NOMO-1 treated with dmso at 0.1 percent for 144 hours (cell line): ENCODE measurements around the gene TMEM209.
"Not testable (repeated sequence)": the region's sequence is repeated elsewhere in the genome, so short reads cannot be mapped to it uniquely, and the experiment has no call there.

ENCODE experiments used
- DNase-seq: peaks from one replicate; lab custom pipeline; 2025; ENCODE audit not compliant: unreplicated experiment; lab: John Stamatoyannopoulos, UW

The TMEM209 gene

DNA sequence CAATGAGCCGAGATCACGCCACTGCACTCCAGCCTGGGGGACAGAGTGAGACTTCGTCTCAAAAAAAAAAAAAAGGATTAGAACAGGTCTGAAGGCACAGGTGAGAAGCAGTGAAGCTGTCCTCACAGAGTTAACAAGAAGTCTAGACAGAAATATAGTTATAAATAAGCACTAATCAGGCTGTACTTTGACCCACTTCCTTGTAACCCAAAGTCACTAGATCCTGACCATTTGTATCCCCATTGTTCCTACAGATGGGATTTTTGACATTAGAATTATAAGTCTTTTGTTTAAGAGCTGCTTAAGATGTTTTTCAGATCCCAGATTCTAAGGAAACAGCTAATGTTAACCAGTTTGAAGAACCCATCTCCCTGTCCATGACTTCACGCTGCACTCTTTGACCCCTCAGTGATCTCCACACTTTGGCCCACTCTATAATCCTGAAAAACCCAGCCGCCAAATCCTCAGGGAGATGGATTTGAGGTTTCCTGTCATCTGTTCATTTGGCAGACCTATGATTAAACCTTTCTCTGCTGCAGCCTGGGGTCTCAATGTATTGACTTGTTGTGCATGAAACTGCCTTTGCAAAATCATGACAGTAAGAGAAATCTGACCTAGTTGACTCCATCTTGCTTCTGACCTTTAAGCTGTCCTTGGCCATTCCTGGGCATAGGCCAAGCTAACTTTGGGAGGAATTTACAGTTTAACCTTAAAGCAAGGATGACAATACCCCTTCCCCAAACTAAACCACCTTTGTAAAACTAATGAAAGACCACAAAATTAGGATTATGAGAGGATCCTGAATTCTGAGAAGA lies 13.8 kb upstream of the TMEM209 start:
- no peak for DNase-seq

DNA sequence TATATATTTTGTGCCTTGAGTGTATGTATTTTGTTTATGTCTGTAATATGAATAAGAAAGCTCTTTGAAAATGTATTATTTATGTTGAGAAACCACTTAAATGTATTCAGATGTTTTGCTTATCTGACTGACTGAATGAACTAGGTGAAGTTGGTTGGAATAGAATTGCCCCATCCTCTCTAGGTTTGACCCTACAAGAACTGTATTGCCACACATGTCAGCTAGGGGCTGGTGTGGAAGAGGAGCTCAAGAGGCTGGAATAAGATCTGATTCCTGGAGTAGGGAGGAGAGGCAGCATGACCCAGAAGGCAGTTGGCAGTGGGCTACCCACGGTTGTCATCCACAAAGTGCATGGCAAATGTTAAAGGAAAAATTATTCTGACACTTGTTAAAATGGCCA lies 11.5 kb upstream of the TMEM209 start:
- no peak for DNase-seq

DNA sequence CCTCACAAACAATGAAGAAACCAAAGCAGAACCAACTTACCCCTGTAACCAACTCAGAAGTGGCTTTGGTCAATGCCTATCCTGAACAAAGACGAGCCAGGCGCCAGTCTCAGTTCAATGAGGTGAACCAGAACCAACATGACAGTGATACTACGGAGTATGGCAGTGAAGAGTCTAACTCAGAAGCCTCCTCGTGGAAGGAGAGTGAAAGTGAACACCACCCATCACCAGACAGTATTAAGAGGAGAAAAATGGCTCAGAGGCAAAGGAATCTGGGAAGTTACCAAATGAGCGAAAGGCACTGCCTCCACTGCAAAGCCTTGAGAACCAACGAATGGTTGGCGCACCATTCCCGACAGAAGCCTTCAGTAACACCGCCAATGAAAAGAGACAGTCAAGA lies 10.8 kb upstream of the TMEM209 start:
- no peak for DNase-seq

DNA sequence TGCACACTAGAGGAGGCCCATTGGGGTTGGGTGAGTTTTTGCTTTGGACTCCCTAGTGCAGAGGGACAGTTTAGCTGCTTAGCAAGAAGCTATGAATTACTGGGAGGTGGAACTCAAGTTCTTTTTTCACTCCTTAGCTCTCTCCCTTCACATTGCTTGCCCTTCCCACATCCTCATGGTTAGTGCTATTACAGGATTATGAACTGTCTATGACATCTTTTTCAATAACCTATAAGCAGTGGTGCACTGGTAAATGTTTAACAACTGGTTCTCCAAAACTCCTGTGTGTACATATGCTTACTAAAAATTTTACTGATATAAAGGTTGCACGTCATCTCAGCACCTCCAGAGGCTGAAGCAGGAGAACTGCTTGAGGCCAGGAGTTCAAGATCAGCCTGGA lies 8.6 kb upstream of the TMEM209 start:
- no peak for DNase-seq

DNA sequence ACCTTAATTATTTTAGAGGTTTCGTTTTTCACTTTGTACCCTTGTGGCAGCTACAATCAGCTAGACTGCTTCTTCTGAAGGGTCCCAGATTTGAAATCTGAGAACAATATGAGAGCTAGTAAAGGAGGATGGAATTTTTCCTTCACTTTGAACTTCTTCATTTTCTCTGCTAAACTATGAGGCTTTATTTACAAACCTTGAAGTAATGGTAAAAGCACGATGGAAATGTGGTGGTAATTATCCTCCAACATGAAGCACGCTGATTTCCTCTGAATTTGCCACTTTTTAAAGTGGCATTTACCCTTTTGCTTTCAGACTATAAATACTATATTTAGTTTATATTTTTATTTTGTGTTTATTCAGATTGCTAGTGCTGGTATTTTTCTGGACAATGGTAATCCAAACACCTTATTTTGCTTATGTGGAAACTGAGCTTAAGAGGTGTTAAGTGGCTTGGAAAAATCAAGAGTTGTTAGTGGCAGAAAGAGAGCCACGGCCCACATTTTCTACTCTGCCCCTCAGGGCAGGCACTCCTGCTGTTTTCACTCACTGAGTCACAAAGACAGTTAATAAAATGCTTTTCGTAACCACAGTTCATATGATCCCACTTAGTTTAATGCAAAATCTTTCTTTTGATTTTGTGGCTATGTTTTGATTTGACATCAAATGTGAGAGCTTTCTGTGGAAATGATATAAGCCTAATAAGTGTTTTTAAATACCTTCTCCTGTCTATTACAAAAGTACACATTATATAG lies 5.2 kb upstream of the TMEM209 start:
- DNase-seq: no peak

DNA sequence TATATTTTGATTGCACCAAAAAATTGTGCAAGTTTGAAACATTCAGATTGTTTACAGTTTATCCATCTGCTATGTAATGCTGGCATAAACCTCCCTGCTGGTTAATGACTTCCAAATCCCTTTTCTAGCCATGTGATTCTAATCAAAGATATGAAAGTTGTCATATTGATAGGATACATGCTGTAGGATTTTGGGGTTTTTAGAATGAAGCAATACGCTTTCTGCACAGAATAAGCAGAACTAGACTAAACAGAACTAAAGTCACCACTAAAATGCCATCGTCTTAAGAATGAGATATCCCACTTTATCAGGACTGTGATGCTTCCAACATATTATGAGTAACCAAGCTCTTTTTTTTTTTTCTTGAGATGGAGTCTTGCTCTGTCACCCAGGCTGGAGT lies 3.3 kb upstream of the TMEM209 start:
- no peak for DNase-seq

DNA sequence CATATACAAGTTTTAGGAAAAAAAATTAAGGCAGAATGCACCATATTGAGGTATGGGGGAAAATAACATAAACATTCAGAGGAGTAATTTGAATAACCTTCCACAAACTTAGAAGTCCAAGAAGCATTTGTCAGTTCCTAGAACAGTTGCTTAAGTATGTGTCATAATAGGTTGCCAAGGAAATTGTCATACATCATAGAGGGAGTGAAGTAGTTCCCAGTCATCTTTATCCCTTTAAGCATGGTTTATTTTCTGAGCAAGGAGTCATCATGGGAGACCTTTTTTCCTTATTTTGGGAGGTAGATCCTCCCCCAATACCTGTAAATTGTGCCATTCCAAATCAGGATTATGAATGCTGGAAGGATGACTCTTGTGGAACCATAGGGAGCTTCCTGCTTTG lies 2.4 kb upstream of the TMEM209 start, which contains the start of gene SSMEM1:
SSMEM1 (plus strand) TSS at position 219 of the 400 bp plus-strand sequence; CDS start at position 270, 51 bp downstream.
- DNase-seq: no peak

DNA sequence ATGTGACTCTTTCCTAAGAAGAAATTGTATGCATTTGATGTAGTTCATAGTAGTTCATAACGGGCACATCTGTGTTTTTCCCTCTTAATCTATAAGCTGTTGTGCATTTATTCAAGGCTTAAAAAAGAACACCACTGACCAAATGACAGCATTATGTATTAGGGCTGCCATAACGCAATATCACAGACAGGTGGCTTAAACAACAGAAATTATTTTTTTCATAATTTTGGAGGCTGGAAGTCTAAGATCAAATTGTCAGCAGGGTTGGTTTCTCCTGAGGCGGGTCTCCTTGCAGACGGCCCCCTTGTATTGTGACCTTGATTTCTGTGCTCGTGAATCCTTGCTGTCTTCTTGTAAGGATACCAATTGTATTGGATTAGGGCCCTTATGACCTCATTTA lies 1.8 kb upstream of the TMEM209 start:
- no peak for DNase-seq

DNA sequence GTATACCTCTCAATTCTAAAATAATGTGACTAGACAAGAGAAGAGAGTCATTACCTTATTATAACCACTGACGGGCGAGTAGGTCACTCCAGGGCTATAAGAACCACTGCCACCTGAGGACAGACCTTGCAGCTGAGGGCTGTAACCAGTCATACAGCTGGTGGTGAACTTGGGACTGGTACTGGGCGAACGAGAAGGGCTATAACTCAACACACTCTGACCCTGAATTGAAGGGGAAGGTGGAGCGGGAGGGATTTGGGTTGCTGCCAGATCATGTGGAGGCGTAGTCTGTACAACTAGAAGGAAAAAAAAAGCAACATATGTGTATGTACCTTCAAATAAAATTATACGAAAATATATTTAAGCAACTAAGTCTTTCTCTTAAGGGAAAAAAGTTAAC lies 3.4 kb downstream of the TMEM209 start:
- no peak for DNase-seq

DNA sequence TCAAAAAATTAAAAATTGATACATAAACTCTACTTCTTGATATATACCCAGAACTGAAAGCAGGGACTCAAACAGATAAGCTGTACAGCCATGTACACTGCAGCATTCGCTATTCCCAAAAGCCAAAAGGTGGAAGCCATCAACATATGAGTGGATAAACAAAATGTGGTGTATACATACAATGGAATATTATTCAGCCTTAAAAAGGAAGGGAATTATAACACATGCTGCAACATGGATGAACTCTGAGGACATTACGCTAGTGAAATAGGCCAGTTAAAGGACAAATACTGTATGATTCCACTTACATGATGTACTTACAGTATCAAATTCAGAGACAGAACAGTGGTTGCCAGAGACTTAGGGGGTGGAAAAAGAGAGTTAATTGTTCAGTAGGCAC lies 8.1 kb downstream of the TMEM209 start:
- no peak for DNase-seq

DNA sequence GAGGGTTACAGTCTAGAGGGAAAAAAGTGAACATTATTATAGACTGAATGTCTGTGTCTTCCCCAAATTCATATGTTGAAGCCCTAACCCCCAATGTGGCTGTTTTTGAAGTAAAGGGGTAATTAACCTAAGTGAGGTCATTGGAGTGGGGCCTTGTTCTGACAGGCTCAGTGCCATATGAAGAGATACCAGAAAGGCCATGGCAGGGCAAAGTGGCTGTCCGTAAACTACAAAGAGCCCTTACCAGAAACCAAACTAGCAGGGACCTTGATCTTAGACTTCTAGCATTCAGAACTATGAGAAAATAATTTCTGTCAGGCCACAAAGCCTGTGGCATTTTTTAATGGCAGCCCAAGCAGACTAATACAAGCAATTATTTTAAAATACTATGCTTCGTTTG lies 8.7 kb downstream of the TMEM209 start:
- DNase-seq: no peak

DNA sequence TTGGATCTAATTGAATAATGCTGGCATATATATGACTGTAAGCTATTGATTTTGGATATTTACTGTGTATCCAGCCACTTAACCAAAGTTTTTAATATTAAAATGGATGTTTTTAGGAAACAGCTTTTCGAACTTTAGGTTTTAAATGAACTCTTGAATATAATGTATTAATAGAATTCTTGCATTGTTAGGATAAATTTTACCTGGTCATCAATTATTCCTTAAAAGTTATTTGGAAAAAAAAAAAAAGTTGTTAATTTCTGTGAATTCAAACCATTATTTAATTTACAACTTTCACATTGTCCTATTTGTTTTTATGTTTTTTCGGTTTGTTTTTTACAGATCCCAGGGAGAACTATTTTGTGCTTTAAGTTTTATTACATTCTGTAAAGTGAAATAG lies 9.8 kb downstream of the TMEM209 start:
- DNase-seq: no peak

DNA sequence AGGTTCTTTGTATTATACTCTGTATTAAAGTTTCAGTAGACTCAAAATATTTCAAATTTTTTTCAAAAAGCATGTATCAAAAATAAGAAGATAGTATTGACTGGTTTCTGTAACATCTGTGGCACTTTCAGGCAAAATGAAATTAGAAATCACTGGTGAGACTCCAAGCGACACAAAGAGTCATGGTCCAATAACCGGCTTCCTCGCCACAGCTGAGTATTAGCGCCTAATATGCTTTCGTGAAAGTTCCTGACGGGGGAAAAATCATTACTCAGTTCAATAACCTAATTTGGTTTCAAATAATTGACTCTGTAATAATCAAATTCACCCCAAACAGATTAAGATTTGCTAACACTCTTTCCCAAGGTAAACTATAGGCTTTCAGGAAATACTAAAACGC lies 13.4 kb downstream of the TMEM209 start:
- DNase-seq: no peak

DNA sequence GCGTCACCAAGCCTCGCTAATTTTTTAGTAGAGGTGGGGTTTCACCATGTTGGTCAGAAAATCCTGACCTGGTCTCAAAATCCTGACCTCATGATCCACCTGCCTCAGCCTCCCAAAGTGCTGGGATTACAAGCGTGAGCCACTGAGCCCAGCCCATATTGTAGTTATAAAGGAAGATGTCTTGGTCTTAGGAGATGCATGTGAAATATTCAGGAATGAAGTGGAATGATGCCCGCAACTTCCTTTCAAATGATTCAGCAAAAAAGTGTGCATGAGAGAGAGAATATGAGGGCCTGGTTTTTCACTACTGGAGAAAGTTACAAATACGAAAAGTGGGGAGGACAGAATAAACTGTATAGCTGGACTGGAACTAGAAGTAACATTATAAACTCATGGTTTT lies 15.9 kb downstream of the TMEM209 start:
- no peak for DNase-seq

DNA sequence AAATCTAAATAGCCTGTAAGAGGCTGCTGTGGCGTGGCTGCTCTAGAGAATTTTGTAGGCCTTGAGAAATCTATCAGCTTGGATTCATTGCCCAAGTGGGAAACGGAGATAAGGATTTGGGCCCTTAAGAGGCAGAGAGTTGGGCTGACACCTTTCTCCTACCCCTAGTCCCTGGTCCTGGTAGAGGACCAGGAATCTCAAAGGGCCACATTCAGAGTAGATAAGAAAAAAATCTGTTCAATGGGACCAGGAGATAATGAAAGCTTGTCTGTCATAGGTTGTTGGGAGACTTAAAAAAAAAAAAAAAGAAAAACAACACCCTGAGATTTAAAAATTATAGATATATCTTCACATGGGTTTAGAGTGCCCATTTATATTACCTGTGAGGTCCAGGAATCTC lies 17.8 kb downstream of the TMEM209 start:
- no peak for DNase-seq

DNA sequence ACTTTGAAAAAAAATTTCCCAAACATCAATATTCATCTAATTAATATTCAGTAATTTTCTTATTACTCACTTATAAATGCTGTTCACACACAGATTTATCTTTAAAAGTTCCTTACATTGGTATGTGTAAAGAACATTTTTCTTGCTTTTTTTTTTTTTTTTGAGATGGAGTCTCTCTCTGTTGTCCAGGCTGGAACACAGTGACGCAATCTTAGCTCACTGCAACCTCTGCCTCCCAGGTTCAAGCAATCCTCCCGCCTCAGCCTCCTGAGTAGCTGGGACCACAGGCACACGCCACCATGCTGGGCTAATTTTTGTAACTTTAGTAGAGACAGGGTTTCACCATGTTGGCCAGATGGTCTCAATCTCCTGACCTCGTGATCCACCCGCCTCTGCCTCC lies 20.9 kb downstream of the TMEM209 start:
- DNase-seq: not testable (repeated sequence)

DNA sequence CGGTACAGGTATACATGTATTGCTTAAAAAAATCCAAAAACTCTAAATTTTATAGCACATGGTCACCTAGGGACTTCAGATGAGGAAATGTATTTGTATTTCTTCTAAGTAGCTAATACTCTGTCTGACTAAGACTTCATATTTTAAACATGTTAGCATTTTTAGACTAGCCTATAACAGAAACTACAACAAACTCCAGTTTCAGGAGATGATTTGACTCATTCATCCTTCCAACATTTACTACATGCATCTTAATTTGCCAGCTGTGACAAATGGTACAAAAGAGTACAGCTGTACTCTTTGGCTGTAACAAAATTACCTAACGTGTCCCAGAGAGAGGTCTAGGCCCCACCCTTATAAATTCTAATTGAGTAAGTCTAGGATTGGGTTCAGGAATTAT lies 22.2 kb downstream of the TMEM209 start:
- DNase-seq: no peak

DNA sequence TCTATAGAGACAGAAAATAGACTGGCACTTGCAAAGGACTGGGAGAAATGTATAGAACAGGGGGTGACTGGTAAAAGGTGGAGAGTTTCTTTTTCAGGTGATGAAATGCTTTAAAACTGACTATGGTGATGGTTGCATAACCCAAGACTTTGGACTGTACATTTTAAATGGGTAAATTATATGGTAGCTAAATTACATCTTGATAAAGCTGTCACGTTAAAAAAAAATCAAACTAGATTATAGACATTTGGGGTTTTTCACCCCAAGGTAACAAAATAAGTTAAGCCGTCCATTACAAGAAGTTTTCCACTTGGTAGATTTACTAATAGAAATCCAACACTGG lies 24.0 kb downstream of the TMEM209 start:
- DNase-seq: no peak

DNA sequence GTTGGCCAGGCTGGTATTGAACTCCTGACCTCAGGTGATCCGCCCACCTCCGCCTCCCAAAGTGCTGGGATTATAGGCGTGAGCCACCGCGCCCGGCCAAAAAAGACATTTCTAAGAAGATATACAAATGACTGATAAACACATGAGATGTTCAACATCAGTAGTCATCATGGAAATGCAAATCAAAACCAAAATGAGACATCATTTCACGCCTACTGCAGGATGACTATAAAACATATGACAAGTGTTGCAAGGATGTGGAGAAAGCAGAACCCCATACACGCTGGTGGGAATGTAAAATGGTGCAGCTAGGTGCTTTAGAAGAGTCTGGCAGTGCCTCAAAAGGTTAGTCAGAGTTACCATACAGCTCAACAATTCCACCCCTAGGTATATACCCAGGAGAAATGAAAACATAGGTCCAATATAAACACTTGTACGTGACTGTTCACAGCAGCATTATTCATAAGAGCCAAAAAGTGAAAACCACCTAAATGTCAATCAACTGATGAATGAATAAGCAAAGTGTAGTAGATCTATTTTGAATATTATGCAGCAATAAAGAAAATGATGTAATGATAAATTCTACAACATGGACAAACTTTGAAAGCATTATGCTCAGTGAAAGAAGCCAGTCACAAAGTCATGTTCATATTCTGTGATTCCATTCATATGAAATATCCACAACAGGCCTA lies 24.5 kb downstream of the TMEM209 start:
- DNase-seq: no peak

DNA sequence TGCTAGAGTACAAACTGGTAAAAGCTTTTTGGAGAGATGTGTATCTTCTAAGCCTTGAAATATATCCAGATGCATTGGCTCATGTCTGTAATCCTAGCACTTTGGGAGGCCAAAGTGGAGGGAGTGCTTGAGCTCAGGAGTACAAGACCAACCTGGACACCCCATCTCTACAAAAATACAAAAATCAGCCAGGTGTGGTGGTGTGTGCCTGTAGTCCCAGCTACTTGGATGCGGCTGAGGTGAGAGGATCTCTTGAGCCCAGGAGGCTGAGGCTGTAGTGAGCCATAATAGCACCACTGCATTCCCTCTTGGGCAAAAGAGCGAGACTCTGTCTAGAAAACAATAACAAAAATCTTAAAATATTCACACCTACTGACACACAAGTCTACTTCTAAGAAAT lies 25.6 kb downstream of the TMEM209 start:
- DNase-seq: no peak

DNA sequence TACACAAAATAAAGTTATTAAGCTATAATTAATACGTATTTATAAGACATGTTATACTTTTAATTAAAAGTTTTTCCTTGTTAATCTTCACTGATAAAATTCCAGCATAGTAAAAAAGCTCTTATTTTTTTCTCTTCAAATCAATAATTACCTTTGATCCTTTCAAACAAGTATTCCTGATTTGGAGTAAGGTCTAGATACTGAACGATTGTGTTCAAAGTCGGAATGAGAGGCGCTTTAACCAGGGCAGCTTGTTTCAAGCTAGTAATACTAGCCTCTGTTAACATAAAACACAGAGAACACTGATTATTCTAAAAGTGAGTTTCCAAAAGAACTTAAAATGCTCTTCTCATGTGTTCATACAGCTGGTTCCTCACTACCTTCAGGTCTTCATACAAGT lies 27.0 kb downstream of the TMEM209 start:
- no peak for DNase-seq
